Stimulated activated CD8-positive, alpha-beta memory T cell treated with anti-CD3 and anti-CD28 coated beads, Interleukin-12 subunit alpha, Interleukin-12 subunit beta, amount 100 ng/mL, for 24 hours (primary cell): Measurements from ENCODE around the gene KRT7.
"Not testable (repeated sequence)": the region's sequence is repeated elsewhere in the genome, so short reads cannot be mapped to it uniquely, and the experiment has no call there.

Experiments
- DNase-seq: peaks from one replicate; pipeline ENCODE4 v3.0.0-alpha.2; 2020; ENCODE audit errors: extremely low read depth

Gene KRT7

DNA sequence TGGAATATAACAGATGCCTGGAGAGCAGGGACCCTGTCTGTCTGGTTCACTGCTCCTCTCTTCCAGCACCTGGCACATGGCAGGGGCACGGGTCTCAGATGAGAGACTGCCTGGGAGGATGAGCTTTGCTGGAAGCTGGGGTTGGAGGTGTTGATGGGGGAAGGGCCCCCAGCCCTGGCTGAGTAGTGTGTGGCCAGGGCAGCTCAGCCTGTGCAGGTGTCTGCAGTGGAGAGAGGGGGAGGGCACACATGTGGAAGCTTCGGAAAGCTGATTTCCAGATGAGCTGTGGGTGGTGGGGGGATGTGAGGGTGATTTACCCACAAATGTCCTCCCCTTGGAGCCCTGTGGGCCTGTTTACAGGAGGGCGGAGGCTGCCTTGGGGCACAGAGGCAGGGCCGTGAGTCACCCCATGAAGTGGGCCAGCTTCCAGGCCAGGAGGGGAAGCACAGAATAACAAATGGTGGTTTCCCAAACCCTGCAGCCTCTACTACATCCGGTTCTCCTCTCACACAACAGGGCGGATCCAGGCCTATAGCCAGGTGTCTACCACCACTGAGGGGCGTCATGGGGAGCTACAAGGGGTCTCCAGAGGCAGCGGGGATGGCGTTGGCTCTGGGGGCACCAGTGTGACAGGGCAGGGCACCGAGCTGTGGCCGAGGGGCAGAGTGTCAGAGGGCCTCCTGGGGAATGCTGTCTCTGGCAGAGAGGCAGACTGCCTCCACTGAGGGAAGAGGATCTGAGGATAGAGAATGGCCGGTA lies 11.0 kb downstream of the KRT7 start:
- peak; percentile 46 for DNase-seq

DNA sequence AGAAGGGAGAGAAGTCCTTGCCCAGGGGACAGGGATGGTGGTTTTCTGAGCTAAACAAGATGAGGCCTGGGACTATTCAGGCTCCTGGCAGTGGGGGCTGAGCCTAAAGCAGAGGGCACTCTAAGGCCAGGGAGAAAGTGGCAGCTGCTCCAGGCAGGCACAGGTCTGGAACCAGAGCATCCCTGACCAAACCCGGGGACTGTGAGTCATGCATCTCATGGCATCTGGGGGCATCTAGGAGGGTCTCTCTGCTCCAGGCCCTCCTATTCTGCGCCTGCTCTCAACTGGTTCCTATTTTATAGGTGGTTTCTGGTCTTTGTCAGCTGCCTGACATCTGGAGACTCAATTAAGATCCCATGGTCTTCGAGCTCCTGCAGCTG lies 11.6 kb downstream of the KRT7 start:
- no peak for DNase-seq

DNA sequence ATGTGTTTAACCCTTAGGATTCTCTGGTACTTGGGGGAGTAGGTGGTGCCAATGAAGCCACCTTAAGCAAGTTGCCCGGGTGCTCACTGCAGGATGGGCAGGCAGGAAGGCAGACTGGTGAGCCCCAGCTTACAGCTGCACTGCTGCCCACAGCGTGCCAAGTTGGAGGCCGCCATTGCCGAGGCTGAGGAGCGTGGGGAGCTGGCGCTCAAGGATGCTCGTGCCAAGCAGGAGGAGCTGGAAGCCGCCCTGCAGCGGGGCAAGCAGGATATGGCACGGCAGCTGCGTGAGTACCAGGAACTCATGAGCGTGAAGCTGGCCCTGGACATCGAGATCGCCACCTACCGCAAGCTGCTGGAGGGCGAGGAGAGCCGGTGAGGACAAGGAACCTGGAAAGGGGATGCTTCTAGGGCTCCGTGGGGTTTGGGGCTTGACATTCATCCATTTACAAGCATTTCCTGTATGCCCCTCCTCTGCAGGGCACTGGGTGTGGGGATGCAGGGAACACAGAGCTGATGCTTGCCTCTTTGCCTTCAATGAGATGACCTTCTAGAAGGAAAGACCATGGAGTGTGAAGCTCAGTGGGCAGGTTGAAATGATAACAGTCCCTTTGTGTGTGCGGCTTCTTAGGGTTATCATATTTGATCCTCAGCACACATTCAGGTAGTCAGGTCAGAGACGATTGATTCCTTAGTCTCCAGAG lies 12.4 kb downstream of the KRT7 start:
- no peak for DNase-seq

DNA sequence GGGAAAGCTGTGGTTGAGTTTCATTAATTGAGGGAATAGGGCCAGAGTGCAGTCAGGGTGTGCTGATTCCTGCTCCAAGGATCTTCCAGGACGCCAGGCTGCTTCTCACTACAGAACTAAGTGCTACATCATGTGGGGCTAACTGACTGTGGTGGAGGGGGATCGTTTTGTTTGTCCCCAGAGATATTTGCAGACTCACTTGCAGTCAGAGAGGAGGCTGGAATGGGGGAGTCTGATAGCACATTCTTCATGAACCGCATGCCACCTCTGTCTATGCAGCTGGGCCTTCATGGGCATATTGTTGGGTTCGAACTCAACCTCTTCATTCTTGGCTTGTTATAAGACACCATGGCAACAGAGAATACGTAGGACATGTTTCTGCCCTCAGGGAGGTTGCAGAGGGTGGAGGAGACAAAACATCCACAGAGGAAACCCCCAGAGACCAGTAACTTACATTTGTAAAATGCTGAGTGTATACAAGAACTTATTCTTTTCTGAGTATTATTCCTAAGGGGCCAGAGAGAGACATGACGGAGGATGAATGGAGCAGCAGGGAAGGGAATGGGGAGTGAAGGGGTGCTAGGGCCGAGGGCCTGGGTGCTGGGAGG lies 13.0 kb downstream of the KRT7 start:
- DNase-seq: no peak

DNA sequence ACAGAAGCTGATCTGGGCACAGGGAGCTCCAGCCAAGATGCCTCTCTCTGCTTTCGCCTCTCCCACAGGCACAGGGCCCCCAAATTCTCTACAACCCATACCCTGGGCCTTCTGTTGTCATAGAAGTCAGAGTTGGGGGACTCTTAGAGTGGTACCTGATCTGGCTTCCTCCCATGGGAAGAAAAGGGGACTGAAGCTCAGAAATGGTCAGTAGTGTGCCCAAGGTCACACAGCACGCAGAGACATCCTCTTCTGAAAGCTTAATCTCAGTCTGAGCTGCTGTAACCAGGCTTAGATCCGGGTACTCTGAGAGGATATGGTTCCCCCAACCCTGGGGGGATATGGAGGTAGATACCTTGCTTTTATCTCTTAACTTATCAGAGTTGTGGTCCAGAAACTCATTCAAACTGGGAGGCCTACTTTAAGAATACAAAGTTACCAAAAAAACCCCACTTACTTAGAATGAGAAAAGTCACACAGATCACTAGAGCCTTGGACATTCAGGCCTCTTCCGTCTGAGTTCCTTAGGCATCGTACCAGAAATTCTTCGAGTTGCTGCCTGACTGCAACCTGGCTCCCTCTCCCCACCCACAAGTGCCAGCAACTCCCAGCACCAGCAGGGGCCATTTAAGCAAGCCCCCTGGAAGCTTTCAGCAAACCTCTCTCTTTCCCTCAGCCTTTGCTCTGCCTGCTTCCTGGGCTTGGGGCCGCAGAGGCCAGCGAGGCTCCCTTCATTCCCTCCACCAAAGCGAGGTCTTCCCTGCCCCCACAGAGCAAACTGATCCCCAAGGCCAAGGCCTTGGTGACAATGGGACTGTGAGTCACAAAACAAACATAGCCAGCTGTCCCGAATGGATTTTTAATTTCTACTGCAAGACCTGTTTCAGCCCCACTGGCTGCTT lies 13.9 kb downstream of the KRT7 start:
- no peak for DNase-seq

DNA sequence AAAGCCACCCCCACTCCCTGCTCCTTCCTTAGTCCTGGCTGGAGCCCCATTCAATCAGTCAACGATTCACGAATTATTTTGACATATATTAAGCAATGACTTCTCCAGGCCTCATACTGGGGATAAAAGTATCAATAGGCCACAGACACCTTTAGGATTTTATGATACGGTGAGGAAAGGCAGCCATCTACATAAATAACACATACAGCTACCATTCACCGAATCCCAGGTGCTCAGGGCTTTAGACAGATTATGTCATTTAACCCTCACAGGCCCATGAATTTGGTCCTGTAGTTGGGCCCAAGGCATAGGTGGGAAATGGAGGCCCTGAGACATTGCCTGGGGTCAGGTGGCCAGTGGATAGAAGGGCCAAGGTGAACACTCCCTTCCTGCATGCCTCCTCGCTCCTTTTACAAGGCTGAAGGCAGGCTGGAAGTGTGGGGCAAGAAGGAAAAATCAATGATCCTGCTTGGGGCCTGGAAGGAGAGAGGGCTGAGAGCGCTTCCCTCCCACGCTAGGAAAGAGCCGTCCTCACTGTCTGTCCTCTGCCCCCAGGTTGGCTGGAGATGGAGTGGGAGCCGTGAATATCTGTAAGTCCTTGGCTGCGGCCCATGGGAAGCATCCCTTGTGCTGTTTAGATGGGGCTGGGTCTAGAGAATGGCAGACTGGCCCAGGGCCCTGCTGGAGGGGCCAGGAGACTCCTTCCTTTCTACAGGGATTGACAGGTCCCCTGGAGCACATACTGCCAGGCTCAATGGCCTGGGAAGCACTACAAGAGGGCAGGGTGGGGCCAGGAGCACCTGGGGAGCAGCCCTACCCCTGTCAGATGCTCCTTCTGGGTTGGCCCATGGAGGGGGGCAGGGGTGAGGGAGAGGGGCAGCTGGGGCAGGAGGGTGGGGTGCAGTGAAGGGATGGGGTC lies 14.8 kb downstream of the KRT7 start:
- DNase-seq: no peak

DNA sequence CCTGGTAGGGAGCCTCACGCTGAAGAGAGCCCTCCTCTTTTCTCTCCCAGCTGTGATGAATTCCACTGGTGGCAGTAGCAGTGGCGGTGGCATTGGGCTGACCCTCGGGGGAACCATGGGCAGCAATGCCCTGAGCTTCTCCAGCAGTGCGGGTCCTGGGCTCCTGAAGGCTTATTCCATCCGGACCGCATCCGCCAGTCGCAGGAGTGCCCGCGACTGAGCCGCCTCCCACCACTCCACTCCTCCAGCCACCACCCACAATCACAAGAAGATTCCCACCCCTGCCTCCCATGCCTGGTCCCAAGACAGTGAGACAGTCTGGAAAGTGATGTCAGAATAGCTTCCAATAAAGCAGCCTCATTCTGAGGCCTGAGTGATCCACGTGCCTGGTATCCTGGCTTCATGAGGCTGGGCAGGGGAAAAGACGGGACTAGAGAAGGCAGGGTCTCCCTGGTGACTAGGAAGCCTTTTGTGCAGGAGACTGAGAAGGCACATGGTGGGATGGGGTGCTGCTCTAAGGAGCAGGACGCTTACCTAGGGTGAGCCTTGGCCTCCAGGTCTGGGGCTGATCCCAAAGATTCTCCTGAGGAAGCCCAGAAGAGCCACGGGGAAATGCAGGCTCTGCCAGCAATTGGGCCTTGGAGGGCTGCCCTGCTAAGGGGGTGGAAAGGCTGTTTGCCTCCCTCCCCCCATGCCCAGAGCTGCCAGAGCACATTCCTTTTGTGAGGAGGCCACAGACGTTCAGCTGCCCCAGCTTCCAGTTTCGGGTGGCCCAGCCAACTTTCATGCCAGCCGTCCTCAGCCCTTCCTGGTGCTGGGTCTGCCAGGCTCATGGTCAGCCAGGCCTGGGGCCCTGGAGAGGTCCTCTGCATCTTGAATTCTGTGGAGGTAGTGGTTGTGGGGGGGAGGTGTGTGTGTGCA lies 15.8 kb downstream of the KRT7 start:
- no peak for DNase-seq

DNA sequence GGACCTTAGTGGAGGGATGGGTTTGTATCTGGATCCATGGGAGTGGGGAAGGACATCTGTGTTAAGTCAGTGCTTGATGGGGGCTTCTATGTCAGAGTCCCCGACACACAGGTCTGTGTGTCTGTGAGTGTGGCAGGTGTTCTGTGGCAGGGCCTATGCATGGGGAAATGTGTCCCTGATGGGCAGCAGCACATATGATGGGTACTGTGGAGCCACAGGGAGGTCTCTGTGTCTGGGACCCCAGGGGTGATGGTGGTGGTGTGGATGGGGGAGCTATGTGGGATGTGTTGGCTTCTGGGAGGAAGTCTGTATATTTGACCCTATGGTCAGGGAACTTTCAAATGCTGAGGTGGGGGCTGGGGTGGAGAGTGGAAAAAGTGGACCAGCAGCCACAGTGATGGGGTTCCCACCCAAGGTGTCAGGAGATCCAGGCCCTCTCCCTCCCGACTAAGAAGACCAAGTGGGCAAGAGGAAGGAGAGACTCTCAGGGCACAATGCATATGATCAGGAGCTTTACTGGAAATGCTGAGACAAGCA lies 16.5 kb downstream of the KRT7 start:
- DNase-seq: no peak

DNA sequence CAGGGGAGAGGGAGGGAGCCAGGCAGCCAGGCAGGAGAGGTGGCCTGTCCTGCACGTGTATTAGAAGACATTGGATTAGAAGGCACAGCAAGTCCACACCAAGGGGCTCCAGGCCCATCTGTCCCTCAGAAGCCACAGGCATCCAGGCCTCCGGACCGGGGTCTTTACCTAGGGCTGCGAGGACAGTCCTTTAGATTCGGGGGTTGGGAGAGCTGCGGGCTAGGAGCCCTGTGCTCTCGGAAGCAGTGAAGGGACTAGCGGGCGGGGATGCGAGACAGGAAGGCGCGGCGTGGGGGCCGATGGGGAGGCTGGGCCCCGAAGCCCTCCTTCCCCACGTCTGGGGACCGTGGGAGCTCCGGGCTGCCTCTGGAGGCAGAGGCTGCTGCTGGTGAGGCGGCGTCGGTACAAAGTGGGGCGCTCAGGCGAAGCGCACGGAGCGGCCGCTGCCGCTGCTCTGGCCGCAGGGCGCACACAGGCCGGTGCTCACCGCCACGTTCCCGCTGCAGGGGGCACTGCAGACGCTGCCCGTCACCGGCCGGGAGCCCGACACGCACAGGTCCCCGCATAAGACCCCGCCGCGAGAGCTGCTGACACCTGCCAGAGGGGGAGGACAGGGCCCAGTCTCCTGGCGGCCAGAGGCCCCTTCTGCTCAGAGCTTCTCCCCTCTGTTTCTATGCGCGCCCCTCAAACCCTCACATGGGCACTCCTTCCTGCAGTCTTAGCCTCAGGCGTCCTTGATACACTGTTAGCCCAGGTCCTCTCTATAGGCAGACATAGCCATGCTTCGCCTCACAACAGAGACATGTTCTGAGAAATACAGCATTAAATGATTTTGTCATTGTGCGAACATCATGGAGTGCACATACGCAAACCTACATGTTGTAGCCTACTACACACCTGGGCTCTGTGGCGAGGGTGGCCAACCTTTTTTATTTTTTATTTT lies 17.3 kb downstream of the KRT7 start:
- no peak for DNase-seq

DNA sequence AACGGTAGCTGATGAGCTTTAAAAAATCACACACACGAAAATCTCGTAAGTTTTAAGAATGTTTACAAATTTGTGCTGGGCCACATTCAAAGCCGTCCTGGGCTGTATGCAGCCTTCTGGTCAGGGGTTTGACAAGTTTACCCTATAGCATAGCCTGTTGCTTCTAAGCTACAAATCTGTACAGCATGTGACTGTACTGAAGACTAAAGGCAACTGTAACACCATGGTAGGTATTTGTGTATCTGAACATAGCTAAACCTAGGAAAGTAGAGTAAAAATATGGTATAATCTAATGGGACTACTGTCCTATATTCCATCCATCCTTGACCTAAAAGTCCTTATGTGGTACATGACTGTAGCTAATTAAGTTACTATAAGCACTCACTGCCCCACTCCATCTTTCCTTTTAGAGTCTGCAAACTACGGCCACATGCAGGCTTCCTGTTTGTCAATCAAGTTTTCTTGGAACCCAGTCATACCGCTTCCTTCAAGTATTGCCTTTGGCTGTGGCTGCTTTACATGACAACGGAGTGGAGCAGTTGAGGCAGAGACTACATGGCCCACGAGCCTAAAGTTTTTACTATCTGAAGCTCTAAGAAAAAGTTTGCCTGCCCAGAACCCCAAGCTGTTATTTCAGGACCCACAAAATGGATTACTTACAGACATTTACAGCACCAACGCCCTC lies 18.5 kb downstream of the KRT7 start:
- DNase-seq: no peak

DNA sequence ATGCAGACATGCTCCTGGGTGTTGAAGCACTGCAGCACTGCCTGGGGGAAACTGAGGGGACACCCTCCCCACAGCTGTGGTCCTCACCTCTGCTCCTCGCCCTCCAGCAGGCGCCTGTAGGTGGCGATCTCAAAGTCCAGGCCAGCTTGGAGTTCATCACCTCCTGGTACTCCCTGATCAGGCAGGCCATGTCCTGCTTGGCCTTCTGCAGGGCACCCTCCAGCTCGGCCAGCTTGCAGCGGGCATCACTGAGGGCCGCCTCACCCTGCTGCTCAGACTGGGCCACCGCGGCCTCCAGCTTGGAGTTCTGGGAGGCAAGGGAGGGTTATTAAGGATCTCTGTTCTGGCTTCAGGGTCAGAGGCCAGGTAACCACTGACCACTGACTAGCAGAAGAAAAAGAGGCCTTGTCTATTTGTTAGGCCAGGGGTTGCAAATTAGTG lies 19.2 kb downstream of the KRT7 start:
- DNase-seq: not testable (repeated sequence)

DNA sequence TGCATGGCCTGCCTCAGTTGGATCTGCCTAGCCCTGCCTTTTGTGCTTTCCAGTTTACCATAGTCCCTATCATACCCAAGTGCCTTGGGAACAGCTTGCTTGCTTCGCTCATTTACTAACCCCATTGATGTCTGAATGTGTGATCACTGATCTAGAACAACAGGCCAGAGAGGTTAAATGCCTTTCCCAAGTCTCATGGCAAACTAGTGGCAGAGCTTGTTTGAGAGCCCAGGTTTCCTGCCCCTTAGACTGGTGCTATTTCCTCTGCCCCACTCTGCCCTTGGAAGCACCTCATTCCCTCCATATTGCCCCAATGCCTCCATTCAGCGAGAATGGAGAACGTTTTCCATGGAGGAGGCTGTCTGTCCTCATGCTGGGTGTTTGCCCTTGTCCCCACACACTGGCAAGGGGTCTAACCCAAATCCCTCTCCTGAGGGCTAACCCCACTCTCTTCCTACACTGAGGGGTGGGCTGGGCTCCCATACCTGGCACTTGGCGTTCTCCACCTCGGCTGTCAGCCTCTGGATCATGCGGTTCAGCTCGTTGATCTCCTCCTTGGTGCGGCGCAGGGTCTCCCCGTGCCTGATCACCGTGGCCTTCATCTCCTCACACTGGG lies 19.8 kb downstream of the KRT7 start:
- no peak for DNase-seq

DNA sequence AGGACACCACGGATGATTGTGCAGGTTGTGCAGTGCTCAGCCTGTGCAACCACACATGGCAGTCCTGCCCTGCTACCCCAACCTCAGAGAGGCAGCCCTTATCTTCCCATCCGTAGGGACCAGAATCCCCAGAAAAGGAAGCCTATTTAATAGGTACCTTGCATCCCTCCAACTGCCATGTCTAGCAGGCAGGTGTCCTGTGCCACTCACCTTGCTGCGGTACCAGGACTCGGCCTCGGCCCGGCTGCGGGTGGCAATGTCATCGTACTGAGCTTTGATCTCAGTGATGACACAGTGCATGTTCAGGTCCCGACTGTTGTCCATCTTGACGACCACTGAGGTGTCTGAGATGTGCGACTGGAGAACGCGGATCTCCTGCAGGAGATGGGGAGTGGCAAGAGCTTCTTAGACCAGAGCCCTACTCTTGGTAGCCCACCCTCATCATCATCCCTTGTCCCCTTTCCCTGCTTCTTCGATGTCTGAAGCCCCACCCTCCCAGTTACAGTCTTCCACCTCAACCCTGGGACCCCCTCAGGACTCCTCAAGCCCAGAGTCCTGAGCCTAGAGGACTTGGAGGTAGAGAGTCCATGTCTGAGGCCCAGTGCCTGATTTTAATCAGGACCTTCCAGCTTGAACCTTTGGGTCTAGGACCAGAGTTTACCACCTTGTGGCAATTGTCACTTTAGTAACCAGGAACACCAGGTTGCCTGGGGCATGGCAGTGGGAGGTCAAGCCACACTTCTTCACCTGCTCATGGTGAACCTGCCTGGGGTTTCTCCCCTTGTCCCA lies 20.5 kb downstream of the KRT7 start:
- no peak for DNase-seq

DNA sequence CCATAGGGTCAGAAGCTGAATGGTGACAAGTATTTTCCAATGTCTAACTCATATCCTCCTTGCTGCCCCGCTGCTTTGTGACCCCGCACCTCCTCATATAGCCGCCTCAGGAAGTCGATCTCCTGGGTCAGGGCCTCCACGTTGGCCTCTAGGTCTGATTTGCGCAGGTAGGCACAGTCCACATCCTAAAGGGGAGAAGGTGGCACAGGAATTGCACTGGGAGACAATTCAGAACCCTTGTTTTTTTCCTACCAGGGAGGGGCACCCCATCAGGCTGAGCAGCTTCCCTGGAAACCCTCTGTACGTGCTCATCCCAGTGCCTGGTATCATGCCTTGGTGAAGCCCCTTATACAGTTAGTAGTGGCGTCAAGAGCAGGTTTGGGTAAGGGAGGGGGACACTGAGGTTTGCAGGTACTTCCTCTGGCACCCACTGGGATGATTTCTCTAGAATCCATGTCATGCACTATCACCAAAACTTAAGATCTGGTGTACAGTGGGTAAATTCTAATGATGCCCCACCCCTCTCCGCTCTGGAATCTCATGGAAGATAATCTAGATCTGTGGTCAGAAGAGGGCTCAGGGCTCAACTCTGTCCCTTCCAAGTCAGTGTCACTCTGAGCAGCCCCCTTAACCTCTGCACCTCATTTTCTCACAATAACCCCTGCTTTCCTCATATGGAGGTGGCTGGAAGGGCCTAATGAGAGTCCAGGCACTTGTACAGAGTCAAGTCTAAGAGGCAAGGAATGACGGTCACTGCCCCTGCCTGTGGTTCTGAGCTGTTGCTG lies 21.3 kb downstream of the KRT7 start:
- no peak for DNase-seq

DNA sequence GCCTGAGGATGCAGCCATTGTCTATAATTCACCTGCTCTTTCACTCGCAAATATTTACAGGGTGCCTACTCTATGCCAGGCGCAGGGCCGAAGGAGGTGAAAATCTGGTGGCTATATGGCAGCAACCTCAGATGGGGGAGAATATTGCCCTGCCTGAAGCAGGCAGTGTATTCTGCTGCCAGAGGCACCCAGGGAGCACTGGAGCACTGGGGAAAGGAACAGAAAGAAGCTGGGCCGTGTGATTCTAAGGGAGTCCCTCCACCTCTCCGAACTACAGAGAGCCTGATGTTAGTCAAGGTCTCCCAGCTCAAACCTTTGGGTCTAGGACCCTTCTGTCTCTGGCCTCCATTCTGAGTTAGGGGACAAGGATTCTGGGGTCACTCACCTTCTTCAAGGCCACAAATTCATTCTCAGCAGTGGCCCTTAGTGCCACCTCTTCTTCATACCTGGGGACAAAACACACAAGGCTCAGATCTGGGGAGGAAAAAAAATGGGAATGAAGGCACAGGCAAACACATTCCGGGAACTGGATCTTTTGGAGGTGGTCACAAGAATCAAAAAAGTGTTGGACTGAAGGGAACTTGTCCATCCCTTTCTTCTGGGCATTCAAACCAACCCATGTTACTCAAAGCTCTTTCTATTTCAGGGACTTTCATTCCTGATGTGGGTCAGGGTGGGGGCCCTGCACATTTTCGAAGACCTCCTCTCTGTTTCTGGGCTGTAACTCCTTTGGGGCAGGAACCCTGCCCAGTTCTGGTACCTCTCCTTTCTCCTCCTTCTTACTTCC lies 22.1 kb downstream of the KRT7 start:
- no peak for DNase-seq
